ENCODE results near the gene BTBD16. TPM values are rescaled to one million over a fixed set of nuclear protein-coding genes. Genes with fewer than 3 reads are reported as not detected.
A peak's percentile ranks its signal among the peaks of the same experiment; 100 is the strongest.

BTBD16 gene
- total and polyA plus RNA-seq, 3 experiments from 2014 or later: not detected

- ChIA-PET CTCF (no interaction called here), POLR2A (no interaction called here)
- H3K27ac Mint-ChIP-seq: peak overlapping the region in 1 of 8 donors; percentile 93
- no peaks in the 10 kb centered on the region for H3K36me3 ChIP-seq (ENCODE audit: insufficient read depth, low read length)
- no peak overlapping the region for H3K27ac ChIP-seq (ENCODE audit: low read depth, low read length)
- H3K27me3 Mint-ChIP-seq: peaks cover 8 to 24% of the 10 kb centered on the region in 2 donors
- no peaks in the 10 kb centered on the region for H3K9me3 ChIP-seq (ENCODE audit: low read length)
- DNase-seq: no peak
- peaks cover 1 to 4% (median 1%) of the 10 kb centered on the region in 5 donors for H3K9me3 Mint-ChIP-seq
- H3K27me3 ChIP-seq (ENCODE audit: insufficient read depth, low read length, poor library complexity, severe bottlenecking): no peaks in the 10 kb centered on the region
- no peak overlapping the region for H3K4me3 ChIP-seq (ENCODE audit: low read length)
- H3K36me3 Mint-ChIP-seq: peaks cover 0 to 7% (median 0%) of the 10 kb centered on the region in 3 donors
- H3K4me3 Mint-ChIP-seq: no peak overlapping the region
- no peaks in the 10 kb centered on the region for H3K4me1 ChIP-seq (ENCODE audit: insufficient read depth, low read length)
- peaks cover 0 to 3% (median 0%) of the 10 kb centered on the region in 3 donors for H3K4me1 Mint-ChIP-seq
Observed at GRCh38 chr10:122363722-122364463, 92.8 kb downstream of the BTBD16 start.

- CTCF ChIA-PET: interaction anchor here (1.6 kb wide), 1 partner anchor 26 kb away, joined by 5 read pairs; no protein-coding TSS in a partner anchor
- Mint-ChIP-seq H3K27ac (no peak overlapping the region), H3K27me3 (peaks cover 16 to 46% of the 10 kb centered on the region in 2 donors), H3K4me3 (peak overlapping the region in 1 of 7 donors; percentile 21), H3K36me3 (peaks cover 0 to 8% (median 0%) of the 10 kb centered on the region in 3 donors), H3K4me1 (peaks cover 3 to 6% (median 3%) of the 10 kb centered on the region in 3 donors), H3K9me3 (peaks cover 0 to 3% (median 0%) of the 10 kb centered on the region in 5 donors)
- DNase-seq: no peak
- Histone ChIP-seq H3K36me3 (ENCODE audit: insufficient read depth, low read length) (no peaks in the 10 kb centered on the region), H3K9me3 (ENCODE audit: low read length) (no peaks in the 10 kb centered on the region), H3K4me3 (ENCODE audit: low read length) (no peak overlapping the region), H3K27me3 (ENCODE audit: insufficient read depth, low read length, poor library complexity, severe bottlenecking) (no peaks in the 10 kb centered on the region), H3K4me1 (ENCODE audit: insufficient read depth, low read length) (peaks cover 3% of the 10 kb centered on the region), H3K27ac (ENCODE audit: low read depth, low read length) (no peak overlapping the region)
- POLR2A ChIA-PET: interaction anchor here (0.7 kb wide), 1 partner anchor 160 kb away, joined by 13 read pairs; no protein-coding TSS in a partner anchor
Observed at GRCh38 chr10:122368502-122369254, 97.6 kb downstream of the BTBD16 start.

- Mint-ChIP-seq H3K4me1 (peaks cover 31 to 37% (median 35%) of the 10 kb centered on the region in 3 donors), H3K27ac (peak overlapping the region in 5 of 8 donors; percentile 4 to 91 (median 86))
- POLR2A ChIA-PET: interaction anchor here (2.2 kb wide), 1 partner anchor 46 kb away, joined by 12 read pairs; no protein-coding TSS in a partner anchor
Observed at GRCh38 chr10:122373108-122373507, 102.0 kb downstream of the BTBD16 start.

GRCh38 chr10:122373721-122374120, 102.6 kb downstream of the BTBD16 start:
- no peaks in the 10 kb centered on the region for H3K27me3 ChIP-seq (ENCODE audit: insufficient read depth, low read length, poor library complexity, severe bottlenecking)
- H3K4me1 ChIP-seq (ENCODE audit: insufficient read depth, low read length): peaks cover 28% of the 10 kb centered on the region
- H3K36me3 ChIP-seq (ENCODE audit: insufficient read depth, low read length): no peaks in the 10 kb centered on the region
- no peak for DNase-seq
- no peaks in the 10 kb centered on the region for H3K9me3 ChIP-seq (ENCODE audit: low read length)
- H3K4me3 ChIP-seq (ENCODE audit: low read length): peak overlapping the region; percentile 58
- Mint-ChIP-seq H3K27me3 (peaks cover 10 to 24% of the 10 kb centered on the region in 2 donors), H3K9me3 (no peaks in the 10 kb centered on the region), H3K4me1 (peaks cover 34 to 42% (median 40%) of the 10 kb centered on the region in 3 donors), H3K36me3 (peaks cover 0 to 8% (median 8%) of the 10 kb centered on the region in 3 donors), H3K27ac (peak overlapping the region; percentile 79 to 96 (median 90)), H3K4me3 (peak overlapping the region; percentile 86 to 93 (median 88))
- no peak overlapping the region for H3K27ac ChIP-seq (ENCODE audit: low read depth, low read length)
- ChIA-PET CTCF (interaction anchor here (0.7 to 1.3 kb wide), 5 partner anchors 14 to 61 kb away, joined by 3 to 7 read pairs (median 4); no protein-coding TSS in a partner anchor), POLR2A (interaction anchor here (0.6 to 2.2 kb wide), 11 partner anchors 13 to 780 kb away, joined by 3 to 12 read pairs (median 4); partner anchors contain the start of gene BUB3)

More at GRCh38 chr10:122373108-122373507, 102.0 kb downstream of the BTBD16 start:
- Mint-ChIP-seq H3K4me3 (peak overlapping the region in 6 of 7 donors; percentile 86 to 93 (median 88)), H3K9me3 (no peaks in the 10 kb centered on the region), H3K36me3 (peaks cover 0 to 8% (median 8%) of the 10 kb centered on the region in 3 donors), H3K27me3 (peaks cover 10 to 27% of the 10 kb centered on the region in 2 donors)
- Histone ChIP-seq H3K36me3 (ENCODE audit: insufficient read depth, low read length) (no peaks in the 10 kb centered on the region), H3K4me1 (ENCODE audit: insufficient read depth, low read length) (peaks cover 22% of the 10 kb centered on the region), H3K27me3 (ENCODE audit: insufficient read depth, low read length, poor library complexity, severe bottlenecking) (no peaks in the 10 kb centered on the region), H3K9me3 (ENCODE audit: low read length) (no peaks in the 10 kb centered on the region), H3K4me3 (ENCODE audit: low read length) (no peak overlapping the region), H3K27ac (ENCODE audit: low read depth, low read length) (no peak overlapping the region)
- CTCF ChIA-PET: interaction anchor here (1.2 kb wide), 1 partner anchor 62 kb away, joined by 5 read pairs; no protein-coding TSS in a partner anchor
- no peak for DNase-seq

- peaks cover under 1 to 14% (median 10%) of the 10 kb centered on the region in 3 donors for H3K36me3 Mint-ChIP-seq
- H3K27me3 ChIP-seq (ENCODE audit: insufficient read depth, low read length, poor library complexity, severe bottlenecking): no peaks in the 10 kb centered on the region
- H3K27ac Mint-ChIP-seq: peak within 1 kb of the TSS; percentile 91 to 99 (median 98)
- H3K9me3 Mint-ChIP-seq: no peaks in the 10 kb centered on the region
- H3K9me3 ChIP-seq (ENCODE audit: low read length): no peaks in the 10 kb centered on the region
- ChIA-PET POLR2A (interaction anchor here (0.6 to 2.2 kb wide), 13 partner anchors 12 to 780 kb away, joined by 3 to 12 read pairs (median 4); partner anchors contain the start of gene BUB3), CTCF (interaction anchor here (0.7 to 1.3 kb wide), 6 partner anchors 13 to 62 kb away, joined by 3 to 7 read pairs (median 4); no protein-coding TSS in a partner anchor)
- DNase-seq: peak; percentile 87 to 94 (median 92)
- peak within 1 kb of the TSS; percentile 77 for H3K4me3 ChIP-seq (ENCODE audit: low read length)
- H3K4me3 Mint-ChIP-seq: peak within 1 kb of the TSS; percentile 90 to 98 (median 96)
- peaks cover 34% of the 10 kb centered on the region for H3K4me1 ChIP-seq (ENCODE audit: insufficient read depth, low read length)
- no peaks in the 10 kb centered on the region for H3K36me3 ChIP-seq (ENCODE audit: insufficient read depth, low read length)
- H3K27me3 Mint-ChIP-seq: peaks cover 5 to 18% of the 10 kb centered on the region in 2 donors
- peak within 1 kb of the TSS; percentile 77 for H3K27ac ChIP-seq (ENCODE audit: low read depth, low read length)
- H3K4me1 Mint-ChIP-seq: peaks cover 40 to 48% (median 46%) of the 10 kb centered on the region in 3 donors
Observed at GRCh38 chr10:122374237-122374858, 103.3 kb downstream of the BTBD16 start, which contains the start of gene PLEKHA1. Gene PLEKHA1 (plus strand): TSS chr10:122374708. CDS start chr10:122393201, 18,493 bp downstream.

- Histone ChIP-seq H3K36me3 (ENCODE audit: insufficient read depth, low read length) (no peaks in the 10 kb centered on the region), H3K9me3 (ENCODE audit: low read length) (no peaks in the 10 kb centered on the region), H3K4me1 (ENCODE audit: insufficient read depth, low read length) (peaks cover 41% of the 10 kb centered on the region), H3K27me3 (ENCODE audit: insufficient read depth, low read length, poor library complexity, severe bottlenecking) (no peaks in the 10 kb centered on the region), H3K27ac (ENCODE audit: low read depth, low read length) (peak overlapping the region; percentile 77), H3K4me3 (ENCODE audit: low read length) (peak overlapping the region; percentile 77)
- no peaks in the 10 kb centered on the region for H3K9me3 Mint-ChIP-seq
- H3K36me3 Mint-ChIP-seq: peaks cover 3 to 17% (median 14%) of the 10 kb centered on the region in 3 donors
- H3K4me1 Mint-ChIP-seq: peaks cover 46 to 54% (median 53%) of the 10 kb centered on the region in 3 donors
- peak; percentile 71 to 82 (median 81) for DNase-seq
- ChIA-PET POLR2A (interaction anchor here (0.7 to 2.2 kb wide), 13 partner anchors 11 to 779 kb away, joined by 3 to 12 read pairs (median 4); partner anchors contain the start of gene BUB3), CTCF (interaction anchor here (1.2 to 1.3 kb wide), 3 partner anchors 12 to 61 kb away, joined by 3 to 7 read pairs (median 4); no protein-coding TSS in a partner anchor)
- H3K27ac Mint-ChIP-seq: peak overlapping the region; percentile 91 to 99 (median 98)
- H3K27me3 Mint-ChIP-seq: peaks cover 5 to 14% of the 10 kb centered on the region in 2 donors
- H3K4me3 Mint-ChIP-seq: peak overlapping the region; percentile 90 to 98 (median 96)
Observed at GRCh38 chr10:122374859-122375678, 104.0 kb downstream of the BTBD16 start.
